Activated T-helper 1 cell treated with Interleukin-2 at 50 U/mL for 16 hours (primary cell): Measurements from ENCODE around the gene PSMC6.
"Not testable (repeated sequence)": the region's sequence is repeated elsewhere in the genome, so short reads cannot be mapped to it uniquely, and the experiment has no call there.

Experiments
- DNase-seq: peaks from one replicate; pipeline ENCODE4 v3.0.0-alpha.2; 2020; ENCODE audit warnings: low read depth

PSMC6 gene

DNA sequence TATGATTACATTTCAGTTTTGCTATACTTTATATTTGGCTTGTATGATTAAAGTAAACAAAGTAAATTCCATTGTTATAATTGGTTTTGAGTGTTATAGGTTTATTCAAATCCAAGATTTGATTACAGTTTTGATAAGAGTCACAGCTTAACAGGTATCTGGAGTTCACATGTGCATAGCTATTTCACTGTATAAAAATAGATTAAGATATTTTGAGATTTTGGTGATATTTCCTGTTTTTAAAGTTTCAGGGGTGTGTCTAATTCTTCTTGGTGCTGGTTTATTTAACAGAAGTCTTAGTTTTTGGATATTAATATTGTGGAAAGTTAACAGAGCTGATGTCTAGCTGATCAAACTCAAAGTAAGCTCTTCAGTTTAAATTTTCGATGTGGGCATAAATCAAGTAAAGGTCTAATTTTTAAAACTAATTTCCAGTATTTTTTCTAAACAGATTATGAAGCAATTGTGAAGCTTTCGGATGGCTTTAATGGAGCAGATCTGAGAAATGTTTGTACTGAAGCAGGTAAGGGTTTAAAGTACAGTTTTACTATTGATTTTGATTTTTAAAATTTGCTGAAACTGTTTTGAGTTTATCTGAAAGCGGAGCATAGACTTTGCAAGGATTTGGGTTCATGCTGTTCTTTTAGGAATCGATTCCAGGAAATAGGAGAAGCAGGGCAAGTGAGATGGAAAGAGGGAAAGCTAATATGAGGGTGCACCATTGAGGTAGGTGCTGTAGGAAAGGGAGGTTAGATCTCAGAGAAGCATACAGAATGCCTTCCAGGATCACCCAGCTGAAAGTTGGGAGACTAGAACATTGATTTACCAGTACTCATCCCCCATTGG lies 16.7 kb downstream of the PSMC6 start:
- DNase-seq = no peak

DNA sequence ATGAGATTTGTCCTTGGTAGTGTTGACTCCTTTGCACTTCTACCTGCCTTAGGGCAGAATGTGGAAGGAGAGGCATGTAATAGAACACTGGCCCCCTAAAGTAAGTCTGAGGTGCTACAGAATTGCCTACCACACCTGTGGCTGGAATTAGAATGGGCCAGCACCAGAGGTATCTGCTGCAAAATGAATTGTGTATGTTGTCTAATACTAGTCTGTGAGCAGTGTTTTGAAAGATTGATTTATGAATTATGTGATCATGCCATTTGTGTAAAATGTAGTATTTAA lies 17.3 kb downstream of the PSMC6 start:
- no peak for DNase-seq

GRCh38 chr14:52727509-52727908 lies 20.5 kb downstream of the PSMC6 start:
- DNase-seq = not testable (repeated sequence)

- DNase-seq = not testable (repeated sequence)
These were observed 22.0 kb downstream of the PSMC6 start for GRCh38 chr14:52729035-52729434.

- no peak for DNase-seq
These were observed 22.6 kb downstream of the PSMC6 start for GRCh38 chr14:52729585-52729924.

- peak; percentile 97 for DNase-seq
These were observed 23.1 kb downstream of the PSMC6 start, which contains the start of gene STYX for GRCh38 chr14:52729925-52730708. Gene STYX (plus strand): TSS chr14:52730166. CDS start chr14:52730475, 309 bp downstream.

DNA sequence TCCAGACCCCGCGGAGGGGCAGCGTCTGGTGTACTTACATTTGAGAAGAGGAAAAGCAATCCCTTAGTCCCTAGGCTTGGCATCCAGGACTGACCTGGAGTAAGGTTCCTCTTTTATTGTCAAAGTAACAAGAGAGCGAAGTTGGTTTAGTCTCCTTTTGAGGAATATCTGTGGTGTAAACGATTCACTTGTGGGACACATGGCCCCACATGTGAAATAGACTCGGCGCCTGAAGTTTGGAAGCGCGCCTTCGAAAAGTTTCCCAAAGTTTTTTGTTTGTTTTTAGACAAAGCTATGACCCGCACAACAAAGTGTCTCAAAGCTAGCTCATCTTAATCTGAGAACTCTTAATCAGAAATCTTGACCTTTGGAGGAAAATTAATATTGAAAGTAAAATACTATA lies 23.7 kb downstream of the PSMC6 start:
- DNase-seq = no peak

DNA sequence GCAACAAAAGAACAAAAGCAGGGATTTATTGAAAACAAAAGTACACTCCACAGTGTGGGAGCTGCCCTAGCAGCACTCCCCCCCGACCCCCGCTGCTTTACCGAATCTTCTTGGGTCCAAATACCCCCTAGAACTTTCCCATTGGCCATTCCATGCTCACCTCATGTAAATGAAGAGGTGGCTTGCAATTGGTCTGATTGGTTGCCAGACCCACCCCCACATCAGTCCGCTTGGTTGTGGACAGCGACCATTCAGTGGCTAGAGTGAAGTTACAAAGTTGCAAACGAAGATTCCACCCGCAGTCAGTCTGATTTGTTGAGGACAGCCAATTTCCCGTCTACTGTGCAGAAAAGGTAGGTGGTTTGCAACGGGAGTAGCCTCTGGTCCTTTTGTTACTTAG lies 26.8 kb downstream of the PSMC6 start:
- DNase-seq = no peak

DNA sequence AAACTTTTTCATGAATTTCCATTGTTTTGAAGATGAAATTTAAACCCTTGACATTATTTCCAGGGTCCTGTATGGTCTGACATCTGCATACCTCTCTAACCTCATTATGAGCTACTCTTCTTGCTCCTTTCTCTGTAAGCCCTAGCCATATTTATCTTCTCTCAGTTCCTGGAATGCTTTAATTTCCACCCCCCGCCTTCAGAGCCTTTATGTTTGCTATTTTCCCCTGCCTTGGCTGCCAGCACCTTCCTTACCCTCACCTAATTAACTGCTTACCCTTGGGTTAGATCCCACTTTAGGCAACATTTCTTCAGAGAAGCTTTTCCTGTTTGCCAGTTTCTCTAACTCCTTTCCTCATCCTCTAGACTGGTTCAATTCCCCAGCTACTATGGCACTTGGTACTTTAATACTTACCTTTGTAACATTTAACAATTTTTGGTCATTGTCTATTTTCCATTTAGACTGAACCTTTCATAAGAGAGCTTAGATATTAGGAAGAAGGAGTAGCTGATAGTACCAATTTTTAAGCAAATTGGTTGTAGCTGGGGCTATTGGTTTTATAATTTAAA lies 29.0 kb downstream of the PSMC6 start:
- DNase-seq = no peak

DNA sequence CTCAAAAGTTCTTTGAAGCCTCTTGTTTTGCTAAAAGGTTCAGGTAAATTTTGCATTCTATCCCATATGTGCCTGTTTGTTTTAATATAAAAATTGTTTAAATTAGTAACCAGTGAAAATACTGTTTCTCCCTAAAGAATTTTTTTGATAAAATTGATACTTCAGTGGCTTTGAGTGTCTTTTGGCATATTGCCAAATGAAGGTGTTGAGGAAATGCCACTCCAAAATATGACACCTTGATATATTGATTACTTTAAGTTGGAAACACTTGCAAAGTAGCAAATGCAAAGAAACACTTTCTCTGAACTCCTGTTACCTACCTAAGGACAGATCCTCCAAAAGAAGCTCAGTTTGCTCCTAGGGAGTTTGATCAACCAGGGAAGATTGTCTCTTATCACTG lies 31.4 kb downstream of the PSMC6 start:
- DNase-seq = no peak

- no peak for DNase-seq
These were observed 33.8 kb downstream of the PSMC6 start for GRCh38 chr14:52740751-52741150.

DNA sequence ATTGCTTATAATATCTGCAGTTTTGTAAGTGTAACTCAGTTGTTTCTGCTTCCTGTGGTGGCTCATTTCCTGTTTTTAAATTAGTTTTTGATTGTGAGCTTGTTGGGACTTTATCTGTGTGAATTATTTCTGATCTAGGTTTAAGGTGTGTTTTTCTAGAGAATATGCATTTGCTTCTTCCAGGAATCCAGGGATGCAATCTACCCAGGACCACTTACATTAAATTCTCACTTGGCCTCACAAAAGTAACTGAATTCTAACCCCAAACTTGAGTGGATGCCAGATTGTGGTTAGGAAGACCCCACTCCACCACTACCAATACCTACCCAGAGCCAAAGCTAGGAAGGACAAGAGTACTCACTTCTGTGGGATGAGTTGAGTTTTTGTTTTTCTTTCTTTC lies 34.9 kb downstream of the PSMC6 start:
- no peak for DNase-seq

- DNase-seq = no peak
These were observed 41.8 kb downstream of the PSMC6 start for GRCh38 chr14:52748647-52749292.

DNA sequence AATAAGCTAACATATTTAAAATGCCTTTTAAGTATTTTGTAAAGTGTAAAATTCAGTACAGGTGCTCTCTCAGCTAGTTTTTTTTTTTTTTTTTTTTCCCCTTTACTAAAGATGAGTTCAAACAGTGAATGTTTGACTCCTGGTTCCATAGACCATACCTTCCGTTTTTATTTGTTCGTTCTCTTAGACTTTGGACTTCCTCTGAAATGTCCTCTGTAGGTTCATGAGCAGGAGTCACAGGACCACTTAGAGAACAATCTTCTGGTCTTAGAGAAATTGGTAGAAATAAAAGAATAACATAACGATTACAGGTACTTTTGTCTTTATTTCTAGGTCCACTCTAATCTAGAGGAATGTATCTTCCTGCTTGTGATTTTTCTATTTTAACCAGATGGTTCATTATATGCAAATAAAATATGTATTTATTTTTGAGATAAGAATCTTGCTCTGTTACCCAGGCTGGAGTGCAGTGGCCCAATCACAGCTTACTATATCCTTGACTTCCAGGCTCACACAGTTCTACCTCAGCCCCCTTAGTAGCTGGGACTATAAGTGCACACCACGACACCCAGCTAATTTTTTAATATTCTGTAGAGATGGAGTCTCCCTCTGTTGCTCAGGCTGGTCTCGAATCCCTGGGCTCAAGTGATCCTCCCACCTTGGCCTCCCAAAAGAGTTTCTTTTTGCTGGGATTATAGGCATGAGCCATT lies 48.8 kb downstream of the PSMC6 start:
- DNase-seq = no peak

- DNase-seq = no peak
These were observed 52.1 kb downstream of the PSMC6 start for GRCh38 chr14:52759145-52759544.

DNA sequence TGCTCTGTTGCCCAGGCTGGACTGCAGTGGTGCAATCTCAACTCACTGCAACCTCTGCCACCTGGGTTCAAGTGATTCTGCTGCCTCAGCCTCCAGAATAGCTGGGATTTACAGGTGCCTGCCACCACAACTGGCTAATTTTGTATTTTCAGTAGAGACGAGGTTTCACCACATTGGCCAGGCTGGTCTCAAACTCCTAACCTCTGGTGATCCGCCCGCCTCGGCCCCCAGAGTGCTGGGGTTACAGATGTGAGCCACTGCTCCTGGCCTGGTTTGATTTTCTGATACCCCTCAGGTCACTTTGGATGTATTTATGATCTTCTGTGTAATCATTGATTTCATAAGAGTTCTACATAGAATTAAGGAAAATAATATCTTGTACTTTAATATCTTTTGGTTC lies 55.9 kb downstream of the PSMC6 start:
- DNase-seq = not testable (repeated sequence)

DNA sequence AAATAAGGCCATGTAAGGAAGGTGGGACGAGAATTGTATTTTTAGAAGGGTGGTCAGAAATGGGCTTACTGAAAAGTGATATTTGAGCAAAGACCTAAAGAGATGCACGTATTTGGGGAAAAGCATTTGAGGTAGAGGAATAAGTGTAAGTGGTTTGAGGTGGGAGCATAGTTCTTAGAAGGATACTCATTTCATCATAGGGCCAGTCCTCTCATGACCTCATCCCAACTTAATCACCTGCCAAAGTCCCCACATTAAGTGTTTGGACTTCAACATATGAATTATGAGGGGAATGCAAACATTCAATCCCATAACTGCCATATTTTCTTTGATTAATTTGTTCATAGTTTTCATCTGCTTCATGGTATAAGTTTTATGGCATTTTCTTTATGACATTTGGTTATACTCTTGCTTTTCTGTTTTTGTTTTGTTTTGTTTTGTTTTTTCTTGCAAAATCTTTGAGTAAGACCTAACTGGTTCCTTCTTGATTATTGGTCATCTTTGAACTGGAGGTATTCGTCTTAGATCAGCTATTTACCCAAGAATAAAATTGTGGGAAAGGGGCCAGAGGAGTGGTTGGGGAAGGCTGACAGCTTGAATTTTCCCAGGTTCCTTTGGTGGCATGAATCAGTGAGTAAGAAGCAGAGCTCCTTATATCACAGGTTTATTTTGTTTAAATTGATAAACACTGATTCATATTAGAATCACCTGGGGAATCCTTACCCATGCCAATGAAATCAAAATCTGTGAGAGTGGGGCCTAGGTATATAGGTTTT lies 60.2 kb downstream of the PSMC6 start:
- no peak for DNase-seq

DNA sequence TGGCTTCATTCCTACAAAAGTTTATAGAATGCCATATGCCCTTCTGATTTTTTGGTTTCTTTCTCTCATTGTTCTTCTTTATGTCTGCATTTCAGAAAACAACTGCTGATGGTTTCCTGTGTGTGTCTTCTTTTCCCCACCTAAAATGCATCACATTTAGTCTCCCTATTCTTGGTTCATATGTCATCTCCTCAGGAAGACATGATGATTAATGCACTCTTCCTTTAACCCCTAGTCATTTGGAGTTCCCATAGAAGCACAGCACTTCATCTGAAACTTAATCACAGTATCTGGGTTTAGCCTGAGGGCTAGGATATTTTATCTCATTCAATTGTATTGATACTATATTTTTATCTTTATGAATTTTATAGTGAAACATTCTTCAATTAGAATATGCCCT lies 62.9 kb downstream of the PSMC6 start:
- DNase-seq = no peak

GRCh38 chr14:52776816-52777215 lies 69.8 kb downstream of the PSMC6 start:
- no peak for DNase-seq
